Testis (tissue), 3 donors: ENCODE results near the gene OR2C3. TPM values are rescaled to one million over a fixed set of nuclear protein-coding genes. Genes with fewer than 3 reads are reported as not detected.

Experiments
- DNase-seq: peaks from one replicate; pipeline ENCODE4 v3.0.0-alpha.2; 2019
- H3K27ac ChIP-seq, 2 donors: fragments of 200-600 bp; sonication (generic); one replicate each; pipeline ENCODE4 v1.5.1; 2019
- H3K27me3 ChIP-seq: fragments of 200-600 bp; sonication (generic); one replicate; pipeline ENCODE4 v1.5.1; 2019
- H3K36me3 ChIP-seq: fragments of 200-600 bp; sonication (generic); one replicate; pipeline ENCODE4 v1.5.1; 2017; ENCODE audit warnings: low read depth; ENCODE audit errors: missing control alignments
- H3K4me1 ChIP-seq: fragments of 200-600 bp; sonication (generic); one replicate; pipeline ENCODE4 v1.5.1; 2019
- H3K4me3 ChIP-seq, 2 donors: fragments of 200-600 bp; sonication (generic); one replicate each; pipeline ENCODE4 v1.5.1; 2017 to 2019
- H3K9me3 ChIP-seq: fragments of 200-600 bp; sonication (generic); one replicate; pipeline ENCODE4 v1.5.1; 2017
- POLR2A ChIP-seq: fragments of 450-650 bp; IDR thresholded peaks from one replicate; pipeline ENCODE4 v1.6.1; 2017; ENCODE audit warnings: antibody characterized with exemption, mild to moderate bottlenecking, moderate library complexity
- WGBS, 2 donors: methylation state at CpG; one replicate each; pipeline ENCODE4 v1.1.5; 2018; 5-methylcytosine and 5-hydroxymethylcytosine counted together
- intact Hi-C: fragments of 100-400 bp; cut with DNase I; formaldehyde crosslinking; loops from one replicate; pipeline ENCODE4 v1.15.1; 2023; ENCODE audit warnings: low total_unique reads
- polyA plus RNA-seq: library from polyadenylated mRNA; stranded (reverse); fragments of 350-450 nt; fragmentation: Illumina TruSeq; extraction: RNeasy Lipid Tissue Mini Kit (QIAGEN cat#74804); gene quantifications from one replicate; pipeline ENCODE4 v1.2.3, GENCODE V29; 2014; ENCODE audit warnings: low read depth, low replicate concordance; ENCODE audit not compliant: insufficient read depth
- total RNA-seq, 2 donors: library from RNA; depleted of rRNA; stranded (reverse); fragments of >200 nt; gene quantifications; one replicate each; pipeline ENCODE4 v1.2.3, GENCODE V29; 2016
- TF ChIP-seq, protein P1 (sequence below), 3 experiments: fragments of 450-650 bp in 2 of 3; fragments of 200-600 bp in 1 of 3; sonication (generic) in 1 of 3; IDR thresholded peaks; one replicate each; pipeline ENCODE4 v1.5.1; 2016 to 2019; ENCODE audit warnings: antibody characterized with exemption in 3 of 3, mild to moderate bottlenecking in 2 of 3, moderate library complexity in 1 of 3

The OR2C3 gene
- total and polyA plus RNA-seq, 3 donors from 2014 or later, result 0.55 to 0.87 (median 0.87) TPM

DNA sequence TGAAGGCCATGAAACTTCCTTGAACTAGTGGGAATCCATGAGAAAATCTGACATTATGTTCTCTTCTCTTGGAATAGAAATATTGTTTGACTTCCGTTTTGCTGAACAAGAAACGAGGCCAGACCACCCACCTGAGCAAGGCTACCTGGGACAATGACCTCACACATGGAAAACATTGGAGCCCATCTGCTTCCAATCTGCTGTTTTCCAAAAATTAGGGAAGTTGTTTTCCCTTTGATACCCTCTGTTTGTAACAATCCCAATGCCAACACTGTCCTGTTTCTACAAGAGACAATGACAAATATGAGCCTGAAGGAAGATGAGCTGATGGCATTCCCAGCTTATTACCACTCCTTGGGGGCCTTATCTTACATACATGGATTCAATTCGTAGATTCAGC lies 29.4 kb downstream of the OR2C3 start:
- Histone ChIP-seq H3K27me3 (no peaks in the 10 kb centered on the region), H3K4me1 (no peaks in the 10 kb centered on the region), H3K4me3 (no peak overlapping the region), H3K36me3 (no peaks in the 10 kb centered on the region), H3K9me3 (no peaks in the 10 kb centered on the region), H3K27ac (no peak overlapping the region)
- 46 to 56% methylated on average over 3 of the region's 3 CpGs for WGBS, 2 donors
- DNase-seq, result no peak
- intact Hi-C loops, result no loop called here
- TF ChIP-seq POLR2A, result no peak
- TF ChIP-seq, protein P1, sequence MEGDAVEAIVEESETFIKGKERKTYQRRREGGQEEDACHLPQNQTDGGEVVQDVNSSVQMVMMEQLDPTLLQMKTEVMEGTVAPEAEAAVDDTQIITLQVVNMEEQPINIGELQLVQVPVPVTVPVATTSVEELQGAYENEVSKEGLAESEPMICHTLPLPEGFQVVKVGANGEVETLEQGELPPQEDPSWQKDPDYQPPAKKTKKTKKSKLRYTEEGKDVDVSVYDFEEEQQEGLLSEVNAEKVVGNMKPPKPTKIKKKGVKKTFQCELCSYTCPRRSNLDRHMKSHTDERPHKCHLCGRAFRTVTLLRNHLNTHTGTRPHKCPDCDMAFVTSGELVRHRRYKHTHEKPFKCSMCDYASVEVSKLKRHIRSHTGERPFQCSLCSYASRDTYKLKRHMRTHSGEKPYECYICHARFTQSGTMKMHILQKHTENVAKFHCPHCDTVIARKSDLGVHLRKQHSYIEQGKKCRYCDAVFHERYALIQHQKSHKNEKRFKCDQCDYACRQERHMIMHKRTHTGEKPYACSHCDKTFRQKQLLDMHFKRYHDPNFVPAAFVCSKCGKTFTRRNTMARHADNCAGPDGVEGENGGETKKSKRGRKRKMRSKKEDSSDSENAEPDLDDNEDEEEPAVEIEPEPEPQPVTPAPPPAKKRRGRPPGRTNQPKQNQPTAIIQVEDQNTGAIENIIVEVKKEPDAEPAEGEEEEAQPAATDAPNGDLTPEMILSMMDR (IDR thresholded peaks at IDR 0.05), result no peak

DNA sequence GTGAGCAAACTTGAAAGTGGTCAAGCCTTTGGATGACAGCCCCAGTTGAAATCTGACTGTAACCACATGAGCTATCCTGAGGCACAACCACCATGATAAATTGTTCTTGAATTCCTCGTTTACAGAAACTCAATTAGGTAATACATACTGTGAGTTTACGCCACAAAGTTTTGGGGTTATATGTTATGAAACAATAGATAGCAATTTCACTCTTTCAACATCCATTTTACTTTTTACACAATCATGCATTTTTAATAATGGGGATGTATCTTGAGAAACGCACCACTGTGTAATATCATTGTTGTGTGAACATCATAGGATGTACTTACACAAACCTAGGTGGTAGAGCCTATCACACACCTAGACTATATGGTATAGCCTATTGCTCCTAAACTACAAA lies 35.4 kb downstream of the OR2C3 start:
- TF ChIP-seq POLR2A, result no peak
- TF ChIP-seq, protein P1 (IDR thresholded peaks at IDR 0.05), result no peak
- no peak overlapping the region for H3K4me3 ChIP-seq
- WGBS, 2 donors, result 59 to 63% methylated on average over 3 of the region's 3 CpGs
- intact Hi-C loops, result no loop called here
- no peaks in the 10 kb centered on the region for H3K4me1 ChIP-seq
- H3K27me3 ChIP-seq, result no peaks in the 10 kb centered on the region
- no peaks in the 10 kb centered on the region for H3K36me3 ChIP-seq
- H3K27ac ChIP-seq, result no peak overlapping the region
- DNase-seq, result no peak
- H3K9me3 ChIP-seq, result no peaks in the 10 kb centered on the region

DNA sequence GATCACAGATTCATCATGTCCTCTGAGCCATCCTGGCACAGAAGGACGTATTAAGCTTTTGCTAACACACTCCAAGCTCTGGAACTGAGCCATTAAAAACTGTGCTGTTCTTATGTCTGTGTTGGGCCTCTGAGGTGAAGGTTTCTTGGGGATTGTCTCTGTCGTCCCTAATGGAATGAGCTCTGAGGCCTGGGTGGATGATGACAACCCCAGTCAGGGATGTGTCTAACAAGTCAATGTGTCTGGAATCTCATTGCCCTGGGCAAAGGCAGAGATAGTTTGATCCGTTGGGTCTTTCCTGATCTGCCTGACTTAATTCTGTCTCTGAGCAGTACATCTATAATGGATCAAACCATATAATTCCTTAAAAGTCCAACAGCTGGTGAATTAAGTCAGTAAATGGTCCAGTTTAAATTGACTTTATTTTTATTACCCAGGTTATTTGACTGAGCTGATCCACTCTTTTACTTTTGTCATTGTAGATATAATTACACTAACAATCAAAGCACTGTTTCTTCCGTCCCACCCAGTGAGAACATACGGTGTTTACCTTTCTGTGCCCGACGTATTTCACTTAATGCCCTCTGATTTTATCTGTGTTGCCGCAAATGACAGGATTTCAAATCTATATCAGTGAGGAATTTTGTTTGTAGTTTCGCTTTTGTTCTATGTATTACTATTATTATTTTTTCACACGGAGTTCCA lies 39.5 kb downstream of the OR2C3 start:
- TF ChIP-seq, protein P1 (IDR thresholded peaks at IDR 0.05), result no peak
- no peak for TF ChIP-seq POLR2A
- intact Hi-C loops, result no loop called here

DNA sequence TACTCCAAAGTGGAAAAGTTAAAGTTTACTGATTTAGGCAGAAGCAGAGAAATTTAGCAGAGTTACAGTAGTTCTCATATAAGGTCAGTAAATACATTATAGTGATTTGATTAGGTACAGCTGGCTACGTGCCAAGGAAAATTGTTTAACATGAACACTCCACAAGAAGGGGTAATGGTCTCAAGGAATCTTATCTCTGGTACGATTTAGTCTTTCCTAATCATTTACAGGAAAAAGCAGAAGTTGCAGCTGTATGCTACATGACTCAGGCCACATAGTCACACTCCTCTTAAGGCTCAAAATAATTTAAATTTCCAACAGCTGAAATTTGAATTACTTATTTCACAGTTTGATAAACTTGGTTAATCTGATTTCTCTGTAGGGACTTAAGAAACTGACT lies 41.5 kb downstream of the OR2C3 start:
- DNase-seq, result no peak
- Histone ChIP-seq H3K4me1 (no peaks in the 10 kb centered on the region), H3K27me3 (no peaks in the 10 kb centered on the region), H3K9me3 (no peaks in the 10 kb centered on the region), H3K36me3 (no peaks in the 10 kb centered on the region), H3K27ac (no peak overlapping the region), H3K4me3 (no peak overlapping the region)
- 47 to 48% methylated on average over 2 of the region's 2 CpGs for WGBS, 2 donors
- intact Hi-C loops, result no loop called here
- no peak for TF ChIP-seq POLR2A
- TF ChIP-seq, protein P1 (IDR thresholded peaks at IDR 0.05), result no peak

More for the DNA sequence above, 39.5 kb downstream of the OR2C3 start:
- H3K9me3 ChIP-seq, result no peaks in the 10 kb centered on the region
- H3K27ac ChIP-seq, result no peak overlapping the region
- 62 to 71% methylated on average over 10 of the region's 10 CpGs for WGBS, 2 donors
- no peaks in the 10 kb centered on the region for H3K4me1 ChIP-seq
- DNase-seq, result no peak
- no peaks in the 10 kb centered on the region for H3K36me3 ChIP-seq
- H3K4me3 ChIP-seq, result no peak overlapping the region
- H3K27me3 ChIP-seq, result no peaks in the 10 kb centered on the region

DNA sequence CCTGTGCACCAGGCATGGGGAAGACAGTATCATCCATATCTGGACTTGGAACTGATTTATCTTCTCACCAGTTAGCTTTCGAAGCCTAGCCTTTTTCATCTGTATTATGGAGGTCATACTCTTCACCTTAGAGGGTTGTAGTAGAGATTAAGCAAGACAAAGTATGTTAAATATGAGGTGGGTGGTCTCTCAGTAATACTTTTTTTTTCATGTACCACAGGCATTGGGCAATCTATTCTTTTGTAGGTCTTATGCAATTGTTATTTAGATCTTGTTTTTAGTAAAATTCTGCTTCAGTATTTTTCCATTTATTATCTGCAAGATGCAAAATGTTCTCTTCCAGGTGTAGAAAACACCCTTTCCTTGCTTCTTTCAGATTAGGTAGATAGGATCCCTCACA lies 43.1 kb downstream of the OR2C3 start:
- Histone ChIP-seq H3K9me3 (no peaks in the 10 kb centered on the region), H3K27ac (no peak overlapping the region), H3K4me1 (no peaks in the 10 kb centered on the region), H3K4me3 (no peak overlapping the region), H3K27me3 (no peaks in the 10 kb centered on the region), H3K36me3 (no peaks in the 10 kb centered on the region)
- DNase-seq, result no peak
- WGBS, 2 donors, result 26 to 50% methylated on average over 1 of the region's 1 CpG
- intact Hi-C loops, result no loop called here
- TF ChIP-seq POLR2A, result no peak
- TF ChIP-seq, protein P1 (IDR thresholded peaks at IDR 0.05), result no peak
